ENCODE results near the gene C4orf50.
"Not testable (repeated sequence)": the region's sequence is repeated elsewhere in the genome, so short reads cannot be mapped to it uniquely, and the experiment has no call there.

The C4orf50 gene

DNA sequence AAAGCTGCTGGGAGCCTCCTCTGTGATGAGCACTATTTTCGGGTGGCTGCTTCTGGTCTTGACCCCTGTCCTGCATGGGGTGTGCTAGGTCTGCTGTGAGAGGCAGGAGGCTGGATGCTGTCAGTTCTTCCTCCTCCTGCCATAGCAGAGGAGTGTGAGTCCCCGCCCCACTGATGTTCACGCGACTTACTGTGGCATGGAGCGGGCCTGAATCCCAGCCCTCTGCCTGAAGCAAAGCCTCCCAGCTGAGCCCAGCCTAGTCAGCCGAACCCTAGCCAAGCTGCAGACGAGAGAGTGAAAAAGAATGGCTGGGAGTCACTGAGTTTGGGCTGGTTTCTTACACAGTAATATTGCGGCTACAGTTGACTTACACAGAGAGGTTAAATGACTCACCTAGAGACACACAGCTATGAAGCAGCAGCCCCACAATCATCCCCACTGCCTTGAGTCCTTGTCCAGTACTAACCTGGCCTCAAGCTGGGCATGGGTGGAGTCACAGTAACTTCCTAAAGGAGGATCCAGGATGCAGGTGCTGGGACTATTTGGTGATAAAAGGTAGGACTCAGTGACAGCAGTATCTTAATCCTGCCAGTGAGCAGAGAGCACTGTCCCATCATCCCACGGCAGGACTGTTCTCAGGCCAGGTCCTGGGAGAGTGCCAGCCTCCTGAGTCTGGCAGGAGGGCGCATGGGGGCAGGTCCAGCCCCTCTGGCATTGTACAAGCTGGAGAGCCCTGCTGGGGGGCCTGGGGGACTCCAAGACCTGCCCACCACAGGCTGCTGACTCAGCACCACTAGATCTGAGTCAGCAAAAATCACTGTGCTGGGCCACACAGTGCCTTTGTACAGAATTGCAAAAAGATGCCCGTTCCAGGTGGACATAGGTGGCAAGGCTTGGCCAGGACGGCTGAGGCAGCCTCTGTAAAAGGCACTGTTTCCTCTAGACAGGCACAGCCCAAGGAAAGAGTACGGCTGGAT lies 65.0 kb downstream of the C4orf50 start:
- no peak for DNase-seq (ENCODE audit: low read depth in 2 of 3, low spot score in 1 of 3)

DNA sequence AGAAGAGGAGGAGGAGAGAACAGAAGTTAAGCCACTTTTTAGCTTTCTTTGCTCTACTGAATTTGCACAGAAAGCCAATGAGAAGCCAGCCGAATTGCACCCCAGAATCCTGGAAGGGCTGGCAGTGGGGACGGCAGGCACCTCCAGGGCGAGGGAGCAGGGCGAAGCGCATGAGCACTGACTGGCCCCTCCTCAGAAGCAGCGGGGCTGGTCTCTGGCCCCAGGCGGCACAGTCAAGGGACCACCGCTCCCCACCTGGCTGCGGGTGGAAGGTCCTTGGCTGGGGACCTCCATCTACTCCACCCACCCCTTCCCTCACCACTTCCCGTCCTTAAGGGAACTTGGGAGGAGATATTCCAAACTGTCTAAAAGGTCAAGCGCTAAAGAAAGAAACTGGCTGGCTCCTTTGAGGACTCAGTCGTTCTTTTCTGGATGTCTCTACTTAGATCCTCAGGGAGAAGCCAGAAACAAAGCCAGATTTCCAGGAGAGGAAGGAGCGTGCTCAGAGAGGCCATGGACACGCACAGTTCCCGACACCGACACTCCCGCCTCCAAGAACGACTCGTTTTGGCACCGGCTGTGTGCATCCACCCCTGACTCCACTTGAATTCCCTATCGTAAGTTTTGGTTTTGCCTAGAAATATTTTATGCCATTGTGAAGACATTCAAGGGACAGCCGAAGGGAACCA lies 65.8 kb downstream of the C4orf50 start:
- DNase-seq (ENCODE audit: low read depth in 2 of 3, low spot score in 1 of 3), result no peak

DNA sequence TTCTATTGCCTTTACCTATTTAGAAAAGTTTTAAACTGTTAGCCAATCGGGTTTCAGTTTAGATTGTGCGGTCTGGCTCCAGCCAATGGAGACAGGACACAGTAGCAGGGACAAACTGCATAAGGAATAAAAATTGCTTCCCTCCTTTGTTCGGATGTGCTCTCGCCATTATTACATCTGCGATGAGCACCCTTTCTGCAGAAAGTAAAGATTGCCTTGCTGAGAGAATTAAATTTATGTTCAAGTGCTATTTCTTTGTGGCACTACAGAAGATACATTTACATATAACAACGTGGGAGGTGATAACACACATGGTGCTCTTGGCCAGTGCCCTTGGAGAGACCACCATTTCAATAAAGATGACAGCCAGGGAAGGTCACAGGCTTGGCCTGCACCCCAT lies 71.6 kb downstream of the C4orf50 start:
- DNase-seq (ENCODE audit: low read depth in 2 of 3, low spot score in 1 of 3), result not testable (repeated sequence)

DNA sequence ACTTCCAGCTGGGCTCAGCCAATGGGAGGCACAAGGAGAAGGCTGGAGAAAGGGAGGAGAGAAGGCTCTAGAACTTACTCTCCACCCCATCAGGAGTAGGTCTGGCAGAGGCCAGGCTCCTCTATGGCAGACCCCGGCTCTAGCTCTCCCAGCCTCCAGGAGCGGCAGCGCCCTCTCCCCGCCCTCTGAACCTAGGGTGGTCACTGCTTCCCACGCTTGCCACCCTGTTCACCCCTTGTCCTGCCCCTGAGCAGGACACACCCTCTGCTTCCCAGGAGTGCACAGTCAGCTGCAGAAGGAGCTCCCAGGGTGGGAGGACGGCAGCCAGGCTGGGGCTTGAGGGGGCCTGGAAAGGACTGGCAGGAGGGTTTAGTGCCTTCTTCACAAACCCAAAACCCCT lies 72.3 kb downstream of the C4orf50 start:
- no peak for DNase-seq (ENCODE audit: low read depth in 2 of 3, low spot score in 1 of 3)

DNA sequence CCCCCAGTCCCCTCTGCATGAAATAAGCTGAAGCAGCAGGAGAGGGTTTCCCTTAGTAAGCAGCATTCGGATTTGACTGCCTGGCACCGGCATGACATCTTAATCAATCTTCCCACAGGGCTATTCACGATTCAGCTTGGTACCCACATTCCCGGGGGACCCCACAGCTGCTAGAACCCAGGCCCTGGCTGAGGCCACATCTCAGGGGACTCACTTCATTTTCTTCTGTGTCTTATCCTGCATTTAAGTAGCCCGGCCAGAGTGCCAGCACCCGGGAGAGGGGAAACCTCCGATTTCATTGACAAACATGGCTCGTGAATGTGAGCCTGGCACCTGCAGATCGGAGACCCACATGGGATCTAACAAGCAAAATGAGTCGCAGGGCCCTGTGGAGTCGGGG lies 73.1 kb downstream of the C4orf50 start:
- no peak for DNase-seq (ENCODE audit: low read depth in 2 of 3, low spot score in 1 of 3)

DNA sequence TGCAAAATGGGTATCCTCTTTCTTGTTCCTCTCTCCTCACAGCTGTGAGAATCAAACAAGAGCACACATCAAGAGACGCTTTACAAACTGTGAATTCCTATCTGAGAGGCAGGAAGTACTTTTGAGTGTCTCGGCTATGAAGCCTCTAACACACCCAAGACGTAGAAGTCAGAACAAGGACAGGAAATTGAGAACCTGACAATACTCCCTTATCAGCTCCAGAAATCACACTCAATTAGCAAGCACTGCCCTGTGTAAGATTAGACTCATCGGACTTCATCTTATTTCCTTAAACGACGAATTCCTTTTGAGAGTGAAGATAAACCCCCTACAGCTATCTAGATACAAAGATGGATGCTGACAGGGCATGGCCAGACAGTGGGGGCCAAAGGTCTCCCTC lies 74.7 kb downstream of the C4orf50 start:
- DNase-seq (ENCODE audit: low read depth in 2 of 3, low spot score in 1 of 3), result no peak

DNA sequence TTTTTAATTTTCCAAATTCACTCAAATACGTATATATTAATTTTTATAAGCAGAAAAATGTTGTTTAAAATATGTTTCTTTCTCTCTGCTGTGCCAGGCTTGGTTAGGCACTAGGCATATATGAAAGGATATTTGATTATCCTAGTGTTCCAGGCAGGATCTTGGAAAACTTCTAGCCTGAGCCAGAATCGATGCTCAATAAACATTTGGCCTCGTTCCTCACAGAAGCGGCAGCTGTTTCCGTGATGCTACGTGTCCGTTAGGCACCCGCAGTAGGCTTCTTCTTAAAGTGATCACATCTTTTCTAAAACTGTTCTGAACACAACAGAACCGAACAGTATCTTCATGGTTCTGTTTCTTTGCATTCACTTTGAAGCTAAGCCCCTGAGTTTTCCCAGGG lies 75.3 kb downstream of the C4orf50 start:
- no peak for DNase-seq (ENCODE audit: low read depth in 2 of 3, low spot score in 1 of 3)

DNA sequence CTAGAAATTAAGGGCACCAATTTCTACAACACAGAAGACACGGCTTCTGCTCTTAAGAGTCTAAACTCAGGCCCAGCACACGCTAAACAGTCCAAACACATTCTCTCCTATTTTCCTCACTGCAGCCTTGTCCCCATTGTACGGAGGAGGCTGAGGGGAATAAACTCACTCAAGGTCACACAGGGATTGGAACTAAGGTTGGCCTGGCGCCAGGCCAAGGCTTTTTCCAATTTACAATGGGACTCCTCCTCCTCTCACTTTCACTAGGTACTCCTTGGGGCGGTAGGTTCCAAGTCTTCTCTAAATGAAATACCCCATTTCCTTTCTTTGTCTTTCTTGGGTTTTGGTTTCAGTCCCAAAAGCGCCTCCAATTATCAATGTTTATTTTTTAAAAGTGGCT lies 76.6 kb downstream of the C4orf50 start:
- no peak for DNase-seq (ENCODE audit: low read depth in 2 of 3, low spot score in 1 of 3)

DNA sequence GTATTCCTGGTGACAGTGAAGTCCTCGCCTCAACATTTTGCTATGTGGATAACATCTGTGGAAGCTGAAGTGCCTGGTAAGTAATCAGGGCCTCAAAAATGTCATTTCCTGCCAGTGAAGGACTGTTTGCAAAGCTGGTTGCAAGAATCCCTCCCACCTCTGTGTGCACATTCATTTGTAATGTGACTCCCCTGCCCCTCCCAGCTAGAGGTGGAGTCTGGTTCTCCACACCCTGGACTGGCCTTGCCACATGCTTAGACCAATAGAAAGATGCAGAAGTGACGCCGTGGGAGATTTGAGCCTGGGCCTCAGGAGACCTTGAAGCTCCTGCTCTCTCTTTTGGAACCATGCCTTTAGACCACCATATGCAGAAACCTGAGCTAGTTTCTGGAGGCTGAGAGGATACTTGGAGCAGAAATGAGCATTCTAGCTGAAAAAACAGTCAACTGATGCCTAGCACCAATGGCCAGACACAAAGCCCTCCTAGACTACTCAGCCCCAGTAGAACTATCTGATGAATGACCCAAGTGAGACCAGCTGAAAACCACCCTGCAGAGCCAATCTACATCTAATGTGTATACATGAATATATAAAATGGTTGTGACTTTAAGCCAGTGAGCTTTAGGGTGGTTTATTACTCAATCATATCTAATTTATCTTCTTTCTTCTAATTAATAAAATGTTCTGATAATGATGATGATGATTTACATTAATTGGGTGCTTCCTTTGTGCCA lies 77.6 kb downstream of the C4orf50 start:
- no peak for DNase-seq (ENCODE audit: low read depth in 2 of 3, low spot score in 1 of 3)

DNA sequence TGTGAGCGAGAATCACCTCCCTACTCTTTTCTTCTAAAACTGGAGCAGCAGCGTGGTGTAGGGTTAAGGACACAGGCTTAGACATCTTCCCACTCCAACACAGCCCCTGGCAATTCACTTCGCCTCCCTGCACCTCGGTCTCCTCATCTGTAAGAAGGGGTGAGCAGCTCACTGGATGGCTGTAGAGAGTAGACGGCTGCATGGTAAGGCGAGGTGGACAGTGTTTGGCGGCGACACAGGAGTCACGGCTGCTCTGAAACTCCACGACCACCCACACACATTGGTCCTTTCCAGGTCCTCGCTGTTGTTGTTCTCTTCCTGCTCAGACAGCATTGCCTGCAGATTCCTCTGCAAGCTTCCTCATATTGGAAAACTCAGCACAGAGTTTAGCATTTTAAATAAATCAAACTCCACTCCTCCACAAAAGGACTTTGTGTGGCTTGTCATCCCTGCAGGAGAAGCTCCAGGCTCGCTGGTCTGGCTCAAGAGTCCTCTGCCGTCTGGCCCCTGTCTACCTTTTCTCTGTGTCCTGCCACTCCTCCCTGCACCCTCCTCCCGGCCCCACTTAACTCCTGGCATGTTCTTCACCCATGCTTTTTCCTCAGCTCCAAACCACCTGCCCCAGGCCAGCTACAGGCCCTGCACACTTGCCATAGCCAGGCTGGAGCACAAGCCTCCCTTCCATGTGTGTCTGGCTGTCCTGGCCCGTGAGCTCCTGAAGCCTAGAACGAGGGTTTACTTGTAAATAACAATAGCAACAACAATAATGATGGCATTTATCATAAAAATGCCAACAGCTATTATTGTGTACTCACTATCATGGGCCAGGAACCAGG lies 84.0 kb downstream of the C4orf50 start:
- DNase-seq (ENCODE audit: low read depth in 2 of 3, low spot score in 1 of 3), result no peak

DNA sequence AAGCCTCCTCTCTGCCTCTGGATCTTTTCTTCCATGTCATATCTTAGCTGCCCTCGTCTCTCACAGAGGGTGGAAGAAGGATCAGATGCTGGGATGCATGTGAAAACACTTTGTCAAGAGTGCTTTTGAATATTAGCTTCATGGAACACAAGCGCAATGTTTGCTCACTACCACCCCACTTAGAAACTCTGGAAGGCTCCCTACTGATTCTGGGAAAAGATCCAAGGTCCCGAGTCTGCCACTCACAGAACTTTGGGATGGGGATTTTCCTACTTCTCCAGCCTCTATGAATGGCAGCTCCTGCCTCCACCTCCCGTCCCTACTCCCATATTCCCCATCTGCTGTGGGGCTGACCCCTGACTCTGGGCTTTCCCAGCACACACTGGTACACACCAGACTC lies 85.1 kb downstream of the C4orf50 start:
- DNase-seq (ENCODE audit: low read depth in 2 of 3, low spot score in 1 of 3), result no peak

DNA sequence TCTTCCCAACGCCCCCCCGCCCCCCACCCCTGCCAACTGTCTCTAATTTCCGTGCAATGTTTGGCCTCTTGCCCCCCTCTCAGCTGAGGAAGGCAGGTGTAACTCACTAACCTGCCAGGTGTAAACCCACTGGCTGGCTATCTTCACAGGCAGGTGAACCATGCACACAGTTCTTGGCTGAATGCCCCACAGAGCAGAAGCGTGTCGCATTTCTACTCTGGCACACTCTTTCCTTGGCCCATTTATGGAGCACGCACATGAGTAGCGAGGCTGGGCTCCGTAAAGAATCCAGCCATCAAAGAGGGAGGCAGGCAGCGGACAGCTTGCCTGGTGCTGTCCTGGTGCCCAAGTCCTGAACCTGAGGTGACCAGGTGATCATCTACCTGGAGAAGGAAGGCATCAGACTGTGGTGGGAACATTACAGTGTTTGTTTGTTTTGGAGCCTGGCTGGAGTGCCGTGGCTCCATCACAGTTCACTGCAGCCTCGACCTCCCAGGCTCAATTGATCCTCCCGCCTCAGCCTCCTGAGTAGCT lies 86.1 kb downstream of the C4orf50 start:
- DNase-seq (ENCODE audit: low read depth in 2 of 3, low spot score in 1 of 3), result no peak

DNA sequence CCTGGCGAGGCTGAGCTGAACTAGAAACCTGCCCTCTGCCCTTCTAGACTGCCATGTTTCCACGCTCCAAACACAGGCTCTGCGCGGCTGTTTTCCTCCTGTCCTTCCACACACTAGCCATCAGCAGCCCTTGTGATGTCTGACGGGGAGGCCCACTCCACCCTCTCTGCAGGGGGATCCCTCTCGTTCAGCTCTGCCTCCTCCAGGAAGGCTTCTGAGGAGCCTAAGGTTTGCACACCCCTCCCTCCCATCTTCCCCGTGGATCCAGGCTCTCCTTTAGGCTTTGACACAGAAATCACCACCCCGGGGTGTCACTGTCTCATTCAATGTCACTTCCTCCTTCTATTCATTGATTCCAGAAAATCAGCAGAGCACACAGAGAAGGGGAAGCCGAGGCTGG lies 86.7 kb downstream of the C4orf50 start:
- DNase-seq (ENCODE audit: low read depth in 2 of 3, low spot score in 1 of 3), result no peak

DNA sequence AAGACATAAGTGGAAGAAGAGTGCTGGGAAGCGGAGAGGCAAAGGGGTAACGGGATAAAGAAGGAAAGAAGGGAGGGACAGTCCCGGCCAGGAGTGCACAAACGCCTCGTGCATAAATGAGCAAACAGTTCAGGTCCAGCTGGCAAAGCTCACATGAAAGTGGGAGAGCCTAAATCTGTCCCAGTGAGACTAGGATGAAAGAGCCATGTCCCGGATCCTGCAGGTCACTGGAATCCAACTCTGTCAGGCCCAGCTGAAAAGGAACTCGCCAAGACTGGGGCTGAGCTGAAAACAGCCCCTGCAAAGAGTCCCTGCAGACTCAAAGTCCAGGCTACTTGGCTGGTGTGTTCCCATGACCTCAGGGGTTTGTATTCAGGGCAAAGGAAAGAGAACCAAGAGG lies 87.4 kb downstream of the C4orf50 start:
- DNase-seq (ENCODE audit: low read depth in 2 of 3, low spot score in 1 of 3), result no peak

DNA sequence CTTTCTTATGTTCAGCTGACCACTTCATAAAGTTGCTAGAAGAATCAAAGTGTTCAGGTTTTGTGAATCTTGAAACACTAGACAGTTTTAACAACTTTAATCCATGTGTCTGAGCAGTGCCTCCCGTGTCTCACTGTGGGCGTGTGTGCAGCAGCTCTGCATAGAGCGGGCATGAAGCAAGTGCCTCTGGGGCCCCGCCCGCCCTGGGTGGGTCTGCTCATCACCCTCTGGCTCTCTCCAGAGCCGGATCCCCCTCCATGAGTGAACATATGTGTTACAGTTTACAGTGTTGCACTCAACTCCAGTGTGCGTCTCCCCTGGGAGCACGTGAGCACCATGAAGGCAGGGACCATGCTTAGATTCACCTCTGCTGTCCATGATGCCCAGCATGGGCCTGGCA lies 87.8 kb downstream of the C4orf50 start:
- no peak for DNase-seq (ENCODE audit: low read depth in 2 of 3, low spot score in 1 of 3)

DNA sequence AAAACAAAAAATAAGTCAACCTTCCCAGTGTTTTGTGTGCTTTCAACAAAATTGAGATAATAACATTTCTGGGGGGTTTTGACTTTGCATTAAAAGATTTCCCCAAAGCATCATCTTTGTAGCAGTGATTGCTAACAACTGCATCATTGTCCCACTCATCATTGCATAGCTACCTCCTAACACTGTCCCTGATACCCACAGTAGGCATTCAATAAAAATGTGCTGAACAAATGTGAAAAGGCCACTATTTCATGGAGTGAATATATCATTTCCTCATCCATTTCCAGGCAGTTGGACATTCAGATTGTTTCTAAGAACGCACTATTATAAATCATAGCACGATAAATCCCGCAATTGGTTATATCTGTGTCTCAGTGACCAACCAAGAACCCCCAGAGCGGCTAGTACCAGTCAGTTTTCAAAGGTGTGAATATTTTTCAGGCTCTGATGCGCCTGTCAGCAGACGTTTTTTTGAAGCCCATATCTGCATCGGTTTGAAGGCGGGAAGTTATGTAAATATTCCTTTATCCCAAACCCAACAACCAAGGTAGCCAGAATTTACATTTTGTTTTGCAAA lies 89.3 kb downstream of the C4orf50 start:
- no peak for DNase-seq (ENCODE audit: low read depth in 2 of 3, low spot score in 1 of 3)

DNA sequence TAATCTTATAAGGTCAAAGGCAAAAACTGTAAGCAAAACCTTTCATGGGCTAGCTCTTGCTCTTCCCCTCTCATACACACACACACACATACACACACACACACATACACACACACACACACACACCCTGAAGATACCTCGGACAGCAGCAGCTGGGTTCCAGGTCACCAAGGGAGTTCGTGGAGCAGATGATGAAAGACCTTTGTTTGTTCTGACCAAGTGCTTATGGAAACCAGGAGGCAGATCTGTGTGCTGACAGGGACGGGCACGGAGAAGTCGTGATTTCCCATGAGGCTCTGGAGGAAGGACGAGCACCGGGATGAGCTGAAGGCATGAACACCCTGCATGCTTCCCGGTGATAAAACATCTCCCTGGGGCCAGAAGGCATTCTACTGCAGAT lies 90.0 kb downstream of the C4orf50 start:
- DNase-seq (ENCODE audit: low read depth in 2 of 3, low spot score in 1 of 3), result no peak

DNA sequence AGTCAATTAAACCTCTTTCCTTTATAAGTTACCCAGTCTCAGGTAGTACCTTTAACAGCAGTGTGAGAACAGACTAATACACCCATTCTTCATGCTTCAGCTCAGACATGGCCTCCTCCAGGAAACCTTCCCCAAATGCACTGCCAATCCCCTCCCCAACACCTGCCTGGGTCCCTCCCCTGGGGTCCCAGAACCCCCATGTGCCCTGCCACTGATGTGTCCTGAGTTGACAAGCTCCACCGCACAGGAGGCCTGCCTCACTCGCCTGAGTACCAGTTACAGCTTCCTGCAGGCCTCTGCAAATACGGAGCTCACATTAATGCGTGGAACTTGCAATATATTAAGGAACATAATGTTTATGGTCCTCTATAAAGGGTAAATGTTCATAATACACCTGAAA lies 90.5 kb downstream of the C4orf50 start:
- no peak for DNase-seq (ENCODE audit: low read depth in 2 of 3, low spot score in 1 of 3)

DNA sequence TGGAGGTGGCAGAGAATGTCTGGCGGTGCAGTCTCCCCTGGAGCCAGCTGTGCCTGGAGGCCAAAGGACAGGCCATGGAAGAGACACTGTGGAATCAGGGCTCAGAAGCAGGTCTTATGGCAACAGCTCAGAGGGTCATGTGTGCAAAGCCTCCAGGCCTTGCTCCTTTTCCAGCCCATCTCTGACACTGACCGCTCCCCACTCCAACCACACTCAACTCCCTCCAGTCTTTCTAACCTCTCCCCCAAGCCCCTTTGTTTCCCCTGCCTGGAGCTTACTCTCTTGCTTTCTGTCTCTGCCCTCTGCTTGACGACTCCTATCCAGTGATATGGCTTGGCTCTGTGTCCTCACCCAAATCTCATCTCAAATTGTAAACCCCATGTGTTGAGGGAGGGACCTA lies 91.1 kb downstream of the C4orf50 start:
- no peak for DNase-seq (ENCODE audit: low read depth in 2 of 3, low spot score in 1 of 3)

DNA sequence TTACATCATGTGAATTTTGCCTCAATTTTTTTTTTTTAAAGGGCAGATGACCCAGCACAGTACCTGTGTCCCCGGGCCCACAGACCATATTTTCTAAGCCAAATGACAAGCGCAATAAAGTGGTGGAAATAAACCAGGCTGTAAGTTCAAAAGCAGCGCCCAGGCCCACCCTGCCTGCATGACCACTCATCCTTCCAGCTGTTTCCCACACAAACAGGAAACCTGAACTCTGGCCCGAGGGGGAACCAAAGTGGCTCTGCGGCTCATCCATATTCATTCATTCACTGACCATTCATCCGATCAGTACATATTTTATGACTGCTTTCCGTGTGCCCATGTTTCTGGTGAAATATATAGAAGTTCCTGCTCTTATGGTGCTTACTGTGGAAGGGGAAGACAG lies 91.6 kb downstream of the C4orf50 start:
- DNase-seq (ENCODE audit: low read depth in 2 of 3, low spot score in 1 of 3), result no peak

Data from stimulated activated CD4-positive, alpha-beta T cell treated with anti-CD3 and anti-CD28 coated beads, Interleukin-12 subunit alpha, Interleukin-12 subunit beta, amount 100 ng/mL, for 48 hours (primary cell).